A673 (cell line): Measurements from ENCODE around the gene LRP1. TPM values are rescaled to one million over a fixed set of nuclear protein-coding genes. Genes with fewer than 3 reads are reported as not detected.

ENCODE experiments used
- BruUV-seq: library from RNA; stranded (reverse); fragments of 400-500 nt; replicated peaks from 2 replicates; lab custom pipeline; 2021; lab: Mats Ljungman, UMichigan
- CTCF ChIA-PET: fragments of 300-600 bp; sonication (Branson Sonifier 250); formaldehyde crosslinking; loops from one replicate; lab custom pipeline; 2022; ENCODE audit warnings: antibody characterized with exemption; lab: Charles Lee
- POLR2A ChIA-PET: fragments of 300-600 bp; sonication (Branson Sonifier 250); formaldehyde crosslinking; loops from one replicate; lab custom pipeline; 2022; ENCODE audit warnings: antibody characterized with exemption; ENCODE audit not compliant: low non-redundant PET; lab: Charles Lee
- DNase-seq: peaks from one replicate; pipeline ENCODE4 v3.0.0-alpha.2; 2015; ENCODE audit warnings: low spot score
- H3K27ac ChIP-seq: fragments of 200-600 bp; sonication (generic); 2 replicates; pipeline ENCODE4 v1.5.1; 2016; ENCODE audit warnings: mixed run types, low read depth, mild to moderate bottlenecking, mixed read lengths, antibody characterized with exemption, low read length; ENCODE audit not compliant: poor library complexity, severe bottlenecking
- H3K27me3 ChIP-seq: fragments of 200-600 bp; sonication (generic); replicated peaks from 2 replicates; pipeline ENCODE4 v1.6.1; 2017; ENCODE audit warnings: mixed run types, low read depth, mild to moderate bottlenecking, mixed read lengths, antibody characterized with exemption, low read length; ENCODE audit not compliant: insufficient read depth, poor library complexity
- H3K36me3 ChIP-seq: fragments of 200-600 bp; sonication (generic); 2 replicates; pipeline ENCODE4 v1.6.1; 2016; ENCODE audit warnings: mixed run types, mild to moderate bottlenecking, mixed read lengths, antibody characterized with exemption, low read length; ENCODE audit not compliant: insufficient read depth, poor library complexity, severe bottlenecking
- H3K4me1 ChIP-seq: fragments of 200-600 bp; sonication (generic); 2 replicates; pipeline ENCODE4 v1.6.1; 2017; ENCODE audit warnings: mixed run types, mild to moderate bottlenecking, mixed read lengths, antibody characterized with exemption, low read length; ENCODE audit not compliant: insufficient read depth, poor library complexity, severe bottlenecking
- H3K4me3 ChIP-seq: fragments of 200-600 bp; sonication (generic); 2 replicates; pipeline ENCODE4 v1.5.1; 2016; ENCODE audit warnings: low read depth, mixed run types, mild to moderate bottlenecking, mixed read lengths, low read length; ENCODE audit not compliant: poor library complexity, severe bottlenecking
- H3K9me3 ChIP-seq: fragments of 200-600 bp; sonication (generic); 2 replicates; pipeline ENCODE4 v1.6.1; 2016; ENCODE audit warnings: mixed run types, low read depth, mild to moderate bottlenecking, mixed read lengths, antibody characterized with exemption, low read length; ENCODE audit not compliant: poor library complexity, severe bottlenecking
- CTCF ChIP-seq: fragments of 300-800, 200-600 bp; sonication (generic); conservative IDR thresholded peaks from 2 replicates; pipeline ENCODE4 v1.5.1; 2017; ENCODE audit warnings: low read depth, mild to moderate bottlenecking, antibody characterized with exemption, low read length, moderate library complexity, mixed read lengths
- EZH2 ChIP-seq: fragments of 200-600 bp; sonication (generic); IDR thresholded peaks from 2 replicates; pipeline ENCODE4 v1.6.1; 2017; ENCODE audit warnings: borderline replicate concordance, low read depth, mild to moderate bottlenecking, mixed read lengths, antibody characterized with exemption, low read length; ENCODE audit not compliant: poor library complexity, severe bottlenecking
- intact Hi-C: fragments of 100-400 bp; cut with micrococcal nuclease; formaldehyde crosslinking; loops from one replicate; pipeline ENCODE4 v1.10.0; 2022; ENCODE audit not compliant: unreplicated experiment
- total RNA-seq: library from RNA; stranded (reverse); gene quantifications from 2 replicates; pipeline ENCODE4 v1.2.3, GENCODE V29; 2021

Gene LRP1
- total RNA-seq, 1 experiment from 2014 or later: 31.0 TPM

GRCh38 chr12:57143454-57143853, 15.2 kb downstream of the LRP1 start:
- no peaks in the 10 kb centered on the region for H3K27me3 ChIP-seq
- CTCF ChIA-PET: no interaction called here
- intact Hi-C loops: no loop called here
- TF ChIP-seq CTCF: no peak
- no peaks in the 10 kb centered on the region for H3K9me3 ChIP-seq
- DNase-seq: no peak
- no TSS peak for BruUV-seq
- POLR2A ChIA-PET: no interaction called here
- H3K36me3 ChIP-seq: peaks cover 22% of the 10 kb centered on the region
- H3K4me1 ChIP-seq: no peaks in the 10 kb centered on the region
- no peak overlapping the region for H3K27ac ChIP-seq
- H3K4me3 ChIP-seq: no peak overlapping the region

- Histone ChIP-seq H3K36me3 (peaks cover 17% of the 10 kb centered on the region), H3K4me1 (no peaks in the 10 kb centered on the region), H3K27me3 (no peaks in the 10 kb centered on the region), H3K9me3 (no peaks in the 10 kb centered on the region), H3K4me3 (no peak overlapping the region), H3K27ac (no peak overlapping the region)
- TF ChIP-seq CTCF (no peak), EZH2 (no peak)
- intact Hi-C loops: no loop called here
- ChIA-PET POLR2A (no interaction called here), CTCF (interaction anchor here (1.1 kb wide), 1 partner anchor 21 kb away, joined by 3 read pairs; no protein-coding TSS in a partner anchor)
- BruUV-seq: no TSS peak
- DNase-seq: no peak
Observed at GRCh38 chr12:57145460-57146059, 17.3 kb downstream of the LRP1 start.

GRCh38 chr12:57146092-57146491, 17.8 kb downstream of the LRP1 start:
- DNase-seq: no peak
- TF ChIP-seq EZH2 (no peak), CTCF (no peak)
- Histone ChIP-seq H3K27me3 (no peaks in the 10 kb centered on the region), H3K4me1 (no peaks in the 10 kb centered on the region), H3K4me3 (no peak overlapping the region), H3K9me3 (no peaks in the 10 kb centered on the region), H3K36me3 (peaks cover 17% of the 10 kb centered on the region), H3K27ac (no peak overlapping the region)
- POLR2A ChIA-PET: no interaction called here
- intact Hi-C loops: no loop called here
- BruUV-seq: no TSS peak
- CTCF ChIA-PET: interaction anchor here (1.1 kb wide), 1 partner anchor 22 kb away, joined by 3 read pairs; no protein-coding TSS in a partner anchor
